ENCODE results near the gene HAPLN1.

The HAPLN1 gene

DNA sequence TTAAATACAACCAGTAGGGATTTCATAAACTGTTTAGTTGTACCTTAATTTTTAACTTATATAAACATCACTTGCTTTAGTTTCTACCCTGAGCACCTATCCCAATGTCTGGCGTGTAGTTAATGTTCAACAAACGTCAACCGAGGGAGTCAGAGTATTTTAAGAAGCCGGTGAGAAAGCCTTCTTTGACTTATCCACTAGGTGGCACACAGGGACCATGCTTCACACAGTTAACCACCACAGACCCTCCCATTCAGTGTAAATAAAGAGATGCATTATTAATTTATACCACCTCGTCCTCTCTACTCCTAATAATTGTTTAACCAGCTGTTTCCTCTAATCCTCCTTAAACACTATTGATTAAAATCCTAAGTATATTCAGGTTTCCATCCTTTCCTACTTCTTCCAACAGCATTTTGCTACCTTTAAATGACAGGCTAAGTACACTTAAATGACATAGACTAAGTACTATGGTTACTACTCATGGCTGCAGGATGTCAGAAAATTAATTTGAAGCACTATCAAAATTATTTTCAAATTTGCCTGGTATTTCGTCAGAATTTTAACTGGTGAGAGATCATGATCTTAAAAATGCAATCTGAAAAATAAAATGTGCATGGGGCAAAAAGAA is 2.3 kb downstream of the HAPLN1 start:
- DNase-seq (ENCODE audit: low spot score), result peak; percentile 79
- TF ChIP-seq CTCF (IDR thresholded peaks at IDR 0.05; ENCODE audit: extremely low read depth, missing control alignments), result peak; percentile 57

GRCh38 chr5:83715236-83716065 is 5.2 kb downstream of the HAPLN1 start:
- no peak for TF ChIP-seq CTCF (IDR thresholded peaks at IDR 0.05; ENCODE audit: extremely low read depth, missing control alignments)
- no peak for DNase-seq (ENCODE audit: low spot score)

DNA sequence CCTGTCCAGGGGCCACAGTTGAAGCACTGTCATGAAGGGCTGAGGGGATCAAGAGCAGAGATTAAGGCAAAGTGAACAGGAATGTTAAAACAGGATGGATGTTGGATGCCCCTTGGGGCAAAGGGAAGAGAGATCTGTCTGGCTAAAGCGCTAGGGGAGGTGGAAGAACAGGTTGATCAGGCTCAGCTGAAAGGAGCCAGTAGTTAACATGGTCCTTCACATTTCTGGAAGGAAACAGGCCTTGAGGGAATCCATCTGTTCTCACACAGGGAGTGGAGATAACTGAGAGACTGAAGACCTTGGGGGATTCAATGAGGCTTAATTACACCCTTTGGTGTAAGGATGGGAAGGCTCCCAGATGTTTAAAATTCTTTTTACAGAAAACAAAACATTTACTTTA is 5.8 kb downstream of the HAPLN1 start:
- DNase-seq (ENCODE audit: low spot score), result no peak
- no peak for TF ChIP-seq CTCF (IDR thresholded peaks at IDR 0.05; ENCODE audit: extremely low read depth, missing control alignments)

GRCh38 chr5:83711982-83712601 is 8.6 kb downstream of the HAPLN1 start:
- DNase-seq (ENCODE audit: low spot score), result peak; percentile 56
- TF ChIP-seq CTCF (IDR thresholded peaks at IDR 0.05; ENCODE audit: extremely low read depth, missing control alignments), result peak; percentile 52

DNA sequence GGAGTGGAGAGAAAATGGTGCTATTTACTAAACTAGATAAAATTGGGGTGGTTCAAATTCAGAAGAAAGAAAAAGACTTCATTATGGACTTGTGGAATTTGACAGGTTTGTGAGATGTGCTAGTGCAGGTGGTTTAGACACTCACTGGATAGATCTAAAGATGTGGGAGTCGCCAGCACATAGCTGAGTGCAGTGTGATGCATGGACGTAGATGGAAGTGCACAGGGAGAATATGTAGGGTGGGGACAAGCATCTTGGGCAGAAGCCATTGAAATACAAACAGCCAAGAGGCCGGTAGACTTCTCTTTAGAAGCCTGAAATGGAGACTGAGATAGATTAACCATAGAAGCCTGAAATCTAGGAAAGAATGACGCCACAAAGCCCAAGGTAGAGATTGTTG is 10.7 kb downstream of the HAPLN1 start:
- no peak for TF ChIP-seq CTCF (IDR thresholded peaks at IDR 0.05; ENCODE audit: extremely low read depth, missing control alignments)
- no peak for DNase-seq (ENCODE audit: low spot score)

- DNase-seq (ENCODE audit: low spot score), result no peak
- no peak for TF ChIP-seq CTCF (IDR thresholded peaks at IDR 0.05; ENCODE audit: extremely low read depth, missing control alignments)
These were observed 12.5 kb downstream of the HAPLN1 start for GRCh38 chr5:83708170-83708569.

DNA sequence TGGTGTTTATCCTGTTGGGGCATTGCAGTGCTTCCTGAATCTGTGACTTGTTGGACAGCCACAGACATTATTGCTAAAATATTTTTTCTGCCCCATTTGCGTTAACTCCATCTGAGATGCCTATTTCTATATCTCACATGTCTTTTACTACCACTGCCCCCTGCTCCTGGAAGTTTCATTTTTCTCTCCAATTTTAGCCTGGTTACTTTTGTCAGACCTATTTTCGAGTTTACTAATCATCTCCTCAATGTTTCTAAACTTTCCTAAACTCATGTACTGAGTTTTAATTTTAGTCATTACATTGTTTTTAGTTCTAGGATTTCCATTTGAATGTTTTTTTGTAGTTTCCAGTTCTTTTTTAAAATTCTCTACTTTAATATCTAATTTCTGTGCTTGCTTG is 17.6 kb downstream of the HAPLN1 start:
- TF ChIP-seq CTCF (IDR thresholded peaks at IDR 0.05; ENCODE audit: extremely low read depth, missing control alignments), result no peak
- no peak for DNase-seq (ENCODE audit: low spot score)

Data from GM20000 (cell line).